NCI-H226 (cell line): Measurements from ENCODE around the gene GALC.

Source experiments
- DNase-seq: peaks from one replicate; pipeline ENCODE4 v3.0.0-alpha.2; 2015

Gene GALC

DNA sequence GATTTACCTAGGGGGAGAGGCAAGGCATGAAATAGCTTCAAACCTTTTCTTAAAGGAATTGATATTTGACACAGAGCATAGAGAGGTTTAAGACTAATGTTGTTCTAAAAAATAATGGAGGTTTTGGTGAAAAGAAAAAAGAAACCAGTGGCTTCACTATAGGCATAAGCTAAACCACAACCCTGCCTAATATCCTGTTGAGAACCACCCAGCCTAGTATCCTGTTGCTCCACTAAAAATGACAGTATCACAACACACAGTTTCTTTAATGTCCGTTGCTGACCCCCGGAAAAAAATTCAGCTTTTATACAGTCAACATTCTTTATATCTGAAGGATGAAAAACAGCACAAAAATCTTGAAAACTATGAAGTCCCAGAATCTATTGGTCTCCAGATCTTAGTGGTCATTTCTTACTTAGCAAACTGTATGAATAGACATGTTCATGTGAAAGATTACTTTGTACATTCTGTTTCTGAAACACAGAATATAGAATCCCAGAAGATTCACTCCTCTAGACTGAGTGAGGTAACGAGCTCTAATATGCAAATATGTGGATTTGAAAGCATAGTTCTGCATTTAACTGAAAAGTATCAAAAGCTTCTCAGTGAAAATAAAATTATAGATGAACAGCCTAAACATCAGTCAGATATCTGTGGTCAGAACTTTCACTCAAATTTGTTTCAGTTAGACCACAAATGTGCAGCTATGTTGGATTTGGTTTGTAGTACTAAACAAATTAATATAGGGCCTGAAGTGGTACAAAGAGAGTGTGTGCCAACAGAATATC lies 40.5 kb downstream of the GALC start:
- no peak for DNase-seq

DNA sequence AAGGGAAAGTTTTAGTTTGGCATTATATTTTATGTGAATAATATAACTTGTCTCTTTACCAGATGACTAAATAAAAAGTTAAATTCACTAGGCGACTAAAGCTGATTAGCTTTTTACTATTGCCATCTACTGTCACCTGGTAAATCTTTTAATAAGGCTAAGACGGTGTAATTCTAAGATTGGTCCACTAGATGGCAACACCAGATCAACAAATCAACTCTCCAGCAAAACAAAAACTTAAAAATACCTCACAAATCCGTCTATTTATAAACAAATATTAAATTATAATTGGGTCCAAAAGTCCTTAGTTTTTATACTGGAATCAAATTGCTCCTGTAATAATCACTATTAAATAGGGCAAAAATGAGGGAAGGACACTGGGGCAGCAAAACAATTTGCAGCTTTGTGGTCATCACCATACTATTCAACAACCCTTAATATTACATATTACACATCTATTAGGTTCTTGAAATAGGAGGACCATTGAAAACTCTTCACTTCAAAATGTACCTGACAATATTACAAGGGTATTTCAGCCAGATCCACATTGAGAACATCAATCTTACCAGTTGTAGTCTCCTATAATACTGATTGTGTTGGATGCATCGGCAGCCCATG lies 47.9 kb downstream of the GALC start:
- DNase-seq, result no peak

DNA sequence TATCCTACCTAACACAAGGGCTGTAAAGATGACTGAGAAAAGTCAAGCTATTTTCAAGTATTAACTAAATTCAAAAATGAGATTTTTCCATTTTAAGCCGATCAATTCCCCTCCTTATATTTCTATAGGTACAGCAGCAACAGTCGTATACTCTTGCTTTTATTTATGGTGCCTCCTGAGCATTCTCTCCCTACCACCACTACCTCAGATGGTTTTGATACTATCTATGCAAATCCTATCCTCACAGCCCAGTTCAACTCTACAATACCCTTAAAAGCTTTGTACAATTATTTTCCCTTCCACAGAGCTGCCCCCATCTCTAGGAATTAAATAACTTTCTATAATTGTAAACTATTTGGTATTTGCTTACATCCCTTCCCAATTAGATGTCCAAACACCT lies 52.1 kb downstream of the GALC start:
- no peak for DNase-seq

- DNase-seq, result no peak
Measured at GRCh38 chr14:87940382-87940781, 52.6 kb downstream of the GALC start.

DNA sequence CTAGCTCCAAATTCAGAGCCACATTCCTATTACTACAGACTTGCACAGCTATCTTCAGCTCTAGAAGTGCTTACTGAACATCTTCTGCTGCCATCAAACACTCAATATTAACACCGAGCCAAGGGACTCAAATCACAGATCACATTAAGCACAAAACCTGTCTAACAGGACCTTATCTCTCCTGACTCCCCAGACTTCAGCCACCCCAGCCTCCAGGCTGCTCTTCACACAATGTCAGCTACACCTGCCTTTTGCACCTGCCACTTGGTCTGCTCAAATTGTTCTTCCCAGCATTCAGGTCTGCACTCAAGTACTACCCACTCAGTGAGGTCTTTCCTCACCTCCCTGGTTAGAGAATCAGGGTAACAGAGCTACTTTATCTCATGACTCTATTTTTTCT lies 57.1 kb downstream of the GALC start:
- DNase-seq, result no peak

GRCh38 chr14:87935081-87935828 lies 57.7 kb downstream of the GALC start:
- DNase-seq, result no peak

DNA sequence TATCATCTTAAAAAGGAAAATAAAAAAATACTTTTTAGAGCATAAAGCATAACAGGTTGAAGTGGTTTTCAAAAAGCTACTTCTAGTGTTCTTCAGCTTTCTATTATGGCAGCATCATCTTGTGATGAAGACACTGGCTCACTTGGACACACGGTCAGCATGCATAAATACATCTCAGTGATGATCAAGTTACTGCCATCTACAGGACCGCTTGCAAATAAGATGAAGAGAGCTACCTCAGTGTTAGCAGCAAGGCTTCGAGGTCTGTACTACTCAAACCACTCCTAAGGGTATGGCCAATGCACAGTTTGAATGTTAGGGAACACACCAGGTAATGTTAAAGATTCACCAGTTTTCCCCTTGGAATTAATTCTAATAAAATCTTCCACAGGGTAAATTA lies 58.8 kb downstream of the GALC start:
- no peak for DNase-seq

GRCh38 chr14:87916886-87917275 lies 76.1 kb downstream of the GALC start:
- DNase-seq, result no peak

DNA sequence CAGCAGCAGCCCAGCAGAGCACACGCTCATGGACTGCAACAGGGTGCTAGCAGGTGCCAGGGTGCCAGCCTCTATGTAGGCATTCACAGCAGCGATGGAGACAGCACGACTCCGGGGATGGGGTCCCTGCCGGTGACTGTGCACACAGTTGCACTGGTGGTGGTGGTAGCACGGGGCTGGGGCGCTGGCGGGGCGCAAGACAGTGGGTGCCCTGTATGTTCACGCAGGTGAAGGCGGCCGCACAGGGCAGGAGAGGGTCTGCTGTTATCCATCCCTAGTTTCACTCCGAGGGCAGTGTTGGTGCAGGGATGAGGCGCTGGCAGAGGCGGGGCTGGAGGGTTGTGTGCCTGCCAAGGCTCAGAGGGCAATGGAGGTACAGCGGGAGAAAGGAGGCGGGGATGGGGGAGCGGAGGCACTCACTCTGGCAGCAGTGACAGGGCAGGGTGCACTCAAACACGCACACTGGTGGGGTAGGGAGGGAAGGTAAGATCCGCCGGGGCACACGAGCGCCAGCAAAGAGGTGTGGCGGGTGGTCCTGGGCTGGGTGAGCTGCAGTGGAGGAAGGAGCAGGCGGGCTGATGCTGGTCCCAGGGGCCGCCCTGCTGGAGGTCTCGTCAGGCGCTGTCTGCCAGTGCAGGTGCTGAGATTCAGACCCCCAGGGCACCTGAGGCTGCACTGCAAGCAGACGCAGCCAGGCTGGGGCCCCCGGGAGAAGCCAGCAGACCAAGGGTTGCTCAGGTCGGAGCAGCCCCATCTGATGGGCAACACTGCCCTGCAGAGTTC lies 76.7 kb downstream of the GALC start:
- DNase-seq, result no peak

GRCh38 chr14:87908550-87908949 lies 84.4 kb downstream of the GALC start:
- DNase-seq, result no peak

DNA sequence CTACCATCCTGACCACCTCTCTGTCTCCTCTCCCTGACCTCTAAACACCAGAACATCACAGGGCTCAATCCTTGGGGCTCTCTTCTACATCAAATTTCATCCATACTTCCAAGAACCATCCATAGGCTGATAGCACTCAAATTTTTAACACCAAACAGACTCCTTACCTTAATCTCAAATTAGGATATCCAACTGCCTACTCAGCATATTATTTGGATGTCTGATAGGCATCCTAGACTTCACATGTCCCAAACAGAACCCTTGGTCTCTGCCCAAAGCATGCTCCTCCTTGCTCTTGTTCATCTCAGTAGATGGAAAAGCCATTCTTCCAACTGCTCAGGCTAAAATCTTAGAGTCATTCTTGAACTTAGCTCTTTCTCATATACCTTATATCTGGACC lies 91.3 kb downstream of the GALC start:
- no peak for DNase-seq

DNA sequence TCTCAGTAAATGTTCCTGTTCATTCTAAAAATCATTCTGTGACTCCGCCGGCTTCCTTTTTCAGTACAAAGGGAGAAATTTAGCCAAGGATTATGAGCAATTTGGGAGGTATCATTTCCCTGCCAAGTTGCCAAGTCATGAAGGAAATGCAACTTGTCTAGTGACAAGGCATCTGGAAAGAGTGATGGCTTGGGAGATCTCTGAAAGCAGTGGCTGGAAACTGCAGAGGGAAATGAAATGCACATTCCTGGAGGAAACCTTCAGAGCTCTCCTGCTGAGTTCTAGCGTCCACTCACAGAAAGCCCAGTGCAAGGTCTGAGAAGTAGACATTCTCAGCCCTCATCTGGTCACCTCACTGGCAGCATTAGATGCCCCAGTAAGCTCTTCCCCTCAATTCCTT lies 91.7 kb downstream of the GALC start:
- DNase-seq, result no peak

- DNase-seq, result no peak
Measured at GRCh38 chr14:87899228-87899627, 93.8 kb downstream of the GALC start.

DNA sequence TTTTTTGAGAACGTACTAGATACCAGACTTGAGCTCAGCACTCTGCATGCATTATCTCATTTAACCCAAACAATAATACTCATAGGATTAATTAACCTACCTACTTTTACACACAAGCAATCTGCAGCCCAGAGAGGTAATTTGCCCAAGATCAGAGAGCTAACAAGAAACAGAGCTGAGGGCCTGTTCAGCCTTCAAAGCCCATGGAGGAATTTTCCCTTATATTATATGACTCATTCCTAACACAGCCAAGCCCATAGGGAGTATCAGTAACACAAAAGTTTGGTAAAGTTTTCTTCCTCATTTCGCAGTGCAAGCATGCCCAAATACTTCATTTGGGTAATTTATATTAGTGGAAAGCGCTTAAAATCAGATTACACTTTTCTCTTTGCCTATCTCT lies 94.7 kb downstream of the GALC start:
- no peak for DNase-seq

DNA sequence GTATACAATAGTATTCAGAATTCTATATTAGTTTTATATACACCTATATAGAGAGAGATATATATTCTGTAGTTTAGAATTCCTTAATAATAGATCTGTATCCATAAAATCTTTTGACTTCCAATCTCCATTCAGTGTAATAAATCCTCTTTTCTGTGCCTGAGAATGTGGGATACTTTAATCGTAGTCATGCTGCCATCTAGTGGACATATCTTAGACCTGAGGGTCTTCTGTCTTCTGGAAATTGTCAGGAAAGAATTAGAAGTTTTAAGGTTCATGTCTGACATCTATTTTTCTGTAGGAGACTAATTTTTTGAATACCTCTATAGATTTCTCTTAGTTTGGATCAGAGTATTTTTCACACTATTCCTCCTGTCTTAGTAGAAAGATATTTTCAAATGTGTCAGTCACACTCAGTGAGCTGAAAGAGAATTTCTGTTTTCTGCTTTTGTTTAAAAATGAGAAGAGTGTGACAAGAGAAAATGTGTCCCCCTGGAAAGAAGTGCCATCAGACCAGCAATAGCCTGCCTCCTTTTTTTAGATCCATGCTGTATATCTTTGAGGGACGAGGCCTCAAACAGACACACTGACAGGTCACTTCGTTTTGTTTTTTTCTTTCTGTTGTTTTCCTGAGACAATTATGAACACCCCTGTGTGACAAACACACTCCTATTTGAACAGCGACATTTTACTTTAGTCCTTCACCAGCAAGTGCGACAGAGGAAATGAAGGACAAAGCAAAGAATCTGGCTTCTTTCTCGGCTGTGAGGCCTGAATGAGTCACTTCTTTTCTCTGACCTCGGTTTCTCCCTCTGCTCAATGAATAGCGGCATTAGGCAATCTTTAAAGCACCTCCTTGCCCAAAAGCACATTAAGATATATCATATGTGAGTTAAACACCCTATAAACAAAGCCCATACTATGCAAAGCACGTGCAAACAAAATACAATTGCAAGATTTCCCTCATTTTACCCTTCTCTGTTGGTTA lies 96.3 kb downstream of the GALC start:
- peak; percentile 7 for DNase-seq

DNA sequence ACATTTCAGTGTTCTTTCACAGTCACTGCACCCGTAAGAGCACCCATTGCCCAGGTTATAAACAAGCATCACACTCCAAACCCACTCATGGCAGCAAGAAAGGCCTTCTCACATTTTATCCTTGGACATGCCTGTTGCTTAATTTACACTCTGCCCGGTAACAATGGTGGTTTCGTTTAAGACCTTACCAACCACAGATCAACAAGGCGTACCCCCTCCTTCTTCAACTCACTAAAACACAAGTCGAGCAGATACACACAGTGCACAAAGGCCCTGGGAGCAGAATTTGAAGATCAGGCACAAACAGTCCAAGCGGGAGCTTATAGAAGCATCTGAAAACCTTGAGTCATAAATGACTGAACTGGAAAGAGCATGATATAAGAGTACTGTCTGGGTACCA lies 98.1 kb downstream of the GALC start:
- DNase-seq, result no peak

DNA sequence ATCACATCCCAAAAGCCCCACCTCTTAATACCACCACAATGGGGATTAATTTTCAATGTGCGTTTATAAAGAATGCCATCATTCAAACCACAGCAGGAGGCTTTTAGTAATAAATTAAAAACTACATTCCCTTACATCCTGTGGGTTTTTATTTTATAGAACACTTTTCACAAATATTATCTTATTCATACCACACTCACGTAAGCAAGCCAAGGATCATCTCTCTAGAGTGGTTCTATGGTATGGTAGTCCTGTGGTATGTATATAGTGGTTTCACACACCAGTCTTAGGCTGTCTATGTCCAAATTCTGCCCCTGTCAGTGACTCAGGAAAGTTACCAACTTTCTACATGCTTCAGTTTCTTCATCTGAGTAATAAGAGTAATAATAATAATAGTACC lies 100.2 kb downstream of the GALC start:
- no peak for DNase-seq

DNA sequence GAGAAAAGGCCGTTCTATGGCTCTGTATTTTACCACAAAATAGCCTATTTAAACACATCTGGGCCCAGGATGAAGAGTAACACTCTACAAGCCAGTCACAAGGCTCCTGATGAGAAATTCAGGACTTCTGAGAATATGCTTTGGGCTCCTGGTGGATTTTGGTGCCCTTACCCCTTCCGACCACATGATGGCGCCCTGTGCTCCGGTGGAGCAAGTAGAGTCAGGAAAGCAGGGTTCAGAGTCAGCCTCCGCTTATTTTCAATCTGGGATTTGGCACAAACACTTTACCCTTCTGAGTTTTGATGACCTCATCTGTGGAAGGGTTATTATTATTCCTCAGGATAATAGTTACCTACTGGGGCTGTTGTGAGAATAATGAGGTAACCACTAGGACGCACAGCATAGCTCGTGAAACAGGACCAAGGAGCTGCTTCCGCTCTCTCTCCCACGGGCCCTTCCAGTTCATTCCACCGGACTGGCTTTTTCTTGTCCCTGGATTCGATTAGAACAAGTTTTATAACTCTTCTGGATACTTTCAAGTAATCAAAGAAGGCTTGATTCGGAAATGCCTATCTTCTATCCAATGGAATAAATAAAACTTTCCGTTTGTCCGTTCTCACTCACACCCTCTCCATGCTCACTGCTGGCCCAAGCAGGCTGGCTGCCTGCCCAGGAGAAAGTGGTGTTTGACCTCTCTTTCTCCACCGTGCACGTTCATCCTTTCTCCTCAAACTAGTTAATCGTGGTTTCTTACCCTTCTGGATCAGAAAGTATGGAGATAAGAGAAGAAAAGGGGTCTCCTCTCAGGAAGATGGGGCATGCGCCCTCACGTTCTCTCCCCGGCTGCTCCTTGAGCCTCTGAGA lies 104.6 kb downstream of the GALC start:
- DNase-seq, result no peak

DNA sequence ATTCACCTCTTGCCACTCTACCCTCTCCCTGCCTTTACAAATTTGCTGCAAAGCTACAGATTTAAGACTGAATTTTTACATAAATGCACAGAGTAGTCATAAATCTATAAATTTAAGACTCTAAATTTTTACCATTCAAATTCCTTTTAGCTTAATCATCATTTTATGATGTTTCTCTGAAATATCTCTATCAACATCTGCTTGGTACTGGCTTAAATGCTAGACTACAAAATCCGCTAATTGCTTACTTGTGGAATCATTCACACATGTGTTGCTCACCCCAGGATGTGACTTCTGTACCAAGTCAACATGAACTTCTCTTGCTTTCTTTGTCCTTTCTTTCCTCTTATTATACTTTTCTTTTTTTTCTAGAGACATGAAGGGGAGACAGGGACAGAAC lies 109.2 kb downstream of the GALC start:
- no peak for DNase-seq
